Coronary artery (tissue), 2 donors: Measurements from ENCODE around the gene AFMID.

Experiments used
- DNase-seq: peaks from one replicate; pipeline ENCODE4 v3.0.0-alpha.2; 2017; ENCODE audit warnings: low spot score
- H3K27ac ChIP-seq, 2 donors: fragments of 200-600 bp; sonication (generic); one replicate each; pipeline ENCODE4 v1.5.1; 2016 to 2019
- H3K4me3 ChIP-seq: fragments of 200-600 bp; sonication (generic); 2 replicates; pipeline ENCODE4 v1.5.1; 2016; ENCODE audit warnings: mild to moderate bottlenecking, moderate library complexity
- TF ChIP-seq, protein P1 (sequence below): fragments of 200-600 bp; sonication (generic); IDR thresholded peaks from one replicate; pipeline ENCODE4 v1.5.1; 2019; ENCODE audit warnings: antibody characterized with exemption

The AFMID gene

DNA sequence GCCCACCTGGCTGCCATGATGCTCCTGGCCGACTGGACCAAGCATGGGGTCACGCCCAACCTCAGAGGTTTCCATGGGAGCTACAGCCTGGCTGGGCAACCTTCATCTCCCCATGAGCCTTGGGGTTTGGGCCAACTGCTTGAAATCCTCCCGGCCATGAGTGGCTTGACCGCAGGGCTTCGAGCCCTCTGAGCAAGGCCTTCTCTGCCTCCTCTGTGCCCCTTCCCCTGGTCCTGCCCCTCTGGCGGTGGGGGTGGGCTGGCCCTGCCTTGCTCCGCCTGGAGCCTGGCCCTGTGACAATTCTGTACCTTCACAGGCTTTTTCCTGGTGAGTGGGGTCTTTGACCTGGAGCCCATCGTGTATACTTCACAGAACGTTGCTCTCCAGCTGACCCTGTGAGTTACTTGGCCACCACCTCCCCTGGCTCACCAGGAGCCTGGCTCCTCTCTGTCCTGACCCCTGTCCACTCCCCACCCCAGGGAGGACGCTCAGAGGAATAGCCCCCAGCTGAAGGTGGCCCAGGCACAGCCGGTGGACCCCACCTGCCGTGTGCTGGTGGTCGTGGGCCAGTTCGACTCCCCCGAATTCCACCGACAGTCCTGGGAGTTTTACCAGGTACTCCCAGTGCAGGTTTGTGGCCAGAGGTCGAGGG, 18.1 kb downstream of the AFMID start:
- TF ChIP-seq, protein P1, sequence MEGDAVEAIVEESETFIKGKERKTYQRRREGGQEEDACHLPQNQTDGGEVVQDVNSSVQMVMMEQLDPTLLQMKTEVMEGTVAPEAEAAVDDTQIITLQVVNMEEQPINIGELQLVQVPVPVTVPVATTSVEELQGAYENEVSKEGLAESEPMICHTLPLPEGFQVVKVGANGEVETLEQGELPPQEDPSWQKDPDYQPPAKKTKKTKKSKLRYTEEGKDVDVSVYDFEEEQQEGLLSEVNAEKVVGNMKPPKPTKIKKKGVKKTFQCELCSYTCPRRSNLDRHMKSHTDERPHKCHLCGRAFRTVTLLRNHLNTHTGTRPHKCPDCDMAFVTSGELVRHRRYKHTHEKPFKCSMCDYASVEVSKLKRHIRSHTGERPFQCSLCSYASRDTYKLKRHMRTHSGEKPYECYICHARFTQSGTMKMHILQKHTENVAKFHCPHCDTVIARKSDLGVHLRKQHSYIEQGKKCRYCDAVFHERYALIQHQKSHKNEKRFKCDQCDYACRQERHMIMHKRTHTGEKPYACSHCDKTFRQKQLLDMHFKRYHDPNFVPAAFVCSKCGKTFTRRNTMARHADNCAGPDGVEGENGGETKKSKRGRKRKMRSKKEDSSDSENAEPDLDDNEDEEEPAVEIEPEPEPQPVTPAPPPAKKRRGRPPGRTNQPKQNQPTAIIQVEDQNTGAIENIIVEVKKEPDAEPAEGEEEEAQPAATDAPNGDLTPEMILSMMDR, result no peak
- no peak overlapping the region for H3K27ac ChIP-seq

DNA sequence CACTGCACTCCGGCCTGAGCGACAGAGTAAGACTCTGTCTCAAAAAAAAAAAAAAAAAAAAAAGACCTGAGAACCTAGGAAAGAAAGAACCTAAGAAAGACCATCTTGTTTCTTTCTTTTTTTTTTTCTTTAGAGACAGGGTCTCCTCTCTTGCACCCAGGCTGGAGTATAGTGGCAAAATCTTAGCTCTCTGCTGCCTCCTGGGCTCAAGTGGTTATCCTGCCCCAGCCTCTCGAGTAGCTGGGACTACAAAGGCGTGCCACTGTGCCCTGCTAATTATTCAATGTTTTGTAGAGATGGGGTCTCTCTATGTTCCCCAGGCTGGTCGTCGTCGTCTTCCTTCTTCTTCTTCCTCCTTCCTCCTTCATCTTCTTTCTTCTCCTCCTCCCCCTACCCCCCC, 19.1 kb downstream of the AFMID start:
- Histone ChIP-seq H3K27ac (no peak overlapping the region), H3K4me3 (no peak overlapping the region)
- TF ChIP-seq, protein P1, result no peak
- DNase-seq, result no peak

More for the DNA sequence above, 18.1 kb downstream of the AFMID start:
- DNase-seq, result peak; percentile 66
- no peak overlapping the region for H3K4me3 ChIP-seq

DNA sequence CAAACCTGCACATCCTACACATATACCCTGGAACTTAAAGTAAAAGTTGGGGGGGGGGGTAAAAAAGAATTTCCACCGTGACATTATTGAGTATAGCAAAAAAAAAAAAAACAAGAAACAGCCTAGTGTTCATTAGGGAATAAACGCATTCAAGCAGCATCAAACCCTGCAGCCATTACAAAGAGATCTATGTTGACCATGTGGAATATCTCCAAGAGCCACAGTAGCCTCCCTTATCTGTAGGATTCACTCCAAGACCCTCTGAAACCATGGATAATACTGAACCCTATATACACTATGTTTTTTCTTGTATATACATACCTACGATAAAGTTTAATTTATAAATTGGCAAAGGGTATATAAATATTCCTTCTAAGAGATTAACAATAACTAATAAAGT, 21.3 kb downstream of the AFMID start:
- no peak for DNase-seq
- TF ChIP-seq, protein P1, result no peak
- no peak overlapping the region for H3K27ac ChIP-seq
- no peak overlapping the region for H3K4me3 ChIP-seq

DNA sequence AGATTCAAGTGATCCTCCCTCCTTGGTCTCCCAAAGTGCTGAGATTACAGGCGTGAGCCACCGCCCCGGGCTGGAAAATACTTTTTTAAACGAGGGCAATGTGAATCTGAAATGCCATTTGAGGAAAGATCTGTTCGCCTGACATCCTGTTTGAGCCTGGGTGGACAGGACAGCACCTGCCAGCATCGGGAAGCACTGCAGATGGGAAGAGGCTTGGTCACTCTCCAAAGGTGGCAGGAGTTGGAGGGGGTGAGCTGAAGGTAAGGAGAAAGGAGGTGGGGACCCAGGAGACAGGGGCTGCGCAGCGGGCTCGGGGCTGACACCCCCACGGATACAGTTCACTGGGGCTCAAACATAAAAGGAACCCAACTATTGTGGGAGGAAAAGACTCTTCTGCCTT, 22.9 kb downstream of the AFMID start:
- DNase-seq, result peak; percentile 53
- Histone ChIP-seq H3K4me3 (no peak overlapping the region), H3K27ac (no peak overlapping the region)
- TF ChIP-seq, protein P1, result no peak

DNA sequence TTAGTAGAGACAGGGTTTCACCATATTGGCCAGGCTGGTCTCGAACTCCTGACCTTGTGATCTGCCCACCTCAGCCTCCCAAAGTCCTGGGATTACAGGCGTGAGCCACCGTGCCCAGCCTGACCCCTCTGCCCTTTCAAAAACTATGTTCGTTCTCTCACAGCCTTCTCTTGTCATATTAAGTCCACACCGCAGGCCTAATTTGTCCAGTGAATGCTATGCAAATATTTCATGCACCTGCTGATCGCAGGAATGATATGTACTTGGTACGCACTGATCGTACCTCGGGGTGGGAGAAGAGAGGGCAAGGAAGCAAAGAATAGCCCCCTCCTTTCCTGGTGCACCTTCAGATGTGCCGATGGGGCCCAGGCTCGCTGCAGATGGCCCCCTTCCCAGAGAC, 23.9 kb downstream of the AFMID start:
- H3K4me3 ChIP-seq, result no peak overlapping the region
- no peak for DNase-seq
- TF ChIP-seq, protein P1, result no peak
- no peak overlapping the region for H3K27ac ChIP-seq

DNA sequence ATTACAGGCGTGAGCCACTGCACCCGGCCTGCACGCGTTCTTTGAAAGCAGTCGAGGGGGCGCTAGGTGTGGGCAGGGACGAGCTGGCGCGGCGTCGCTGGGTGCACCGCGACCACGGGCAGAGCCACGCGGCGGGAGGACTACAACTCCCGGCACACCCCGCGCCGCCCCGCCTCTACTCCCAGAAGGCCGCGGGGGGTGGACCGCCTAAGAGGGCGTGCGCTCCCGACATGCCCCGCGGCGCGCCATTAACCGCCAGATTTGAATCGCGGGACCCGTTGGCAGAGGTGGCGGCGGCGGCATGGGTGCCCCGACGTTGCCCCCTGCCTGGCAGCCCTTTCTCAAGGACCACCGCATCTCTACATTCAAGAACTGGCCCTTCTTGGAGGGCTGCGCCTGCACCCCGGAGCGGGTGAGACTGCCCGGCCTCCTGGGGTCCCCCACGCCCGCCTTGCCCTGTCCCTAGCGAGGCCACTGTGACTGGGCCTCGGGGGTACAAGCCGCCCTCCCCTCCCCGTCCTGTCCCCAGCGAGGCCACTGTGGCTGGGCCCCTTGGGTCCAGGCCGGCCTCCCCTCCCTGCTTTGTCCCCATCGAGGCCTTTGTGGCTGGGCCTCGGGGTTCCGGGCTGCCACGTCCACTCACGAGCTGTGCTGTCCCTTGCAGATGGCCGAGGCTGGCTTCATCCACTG, 27.0 kb downstream of the AFMID start, which contains the start of gene BIRC5:
BIRC5 (plus strand) TSS at position 238 of the 690 bp plus-strand sequence; CDS start at position 302, 64 bp downstream.
- Histone ChIP-seq H3K27ac (no peak within 1 kb of the TSS), H3K4me3 (peak within 1 kb of the TSS; percentile 67)
- DNase-seq, result peak; percentile 86
- TF ChIP-seq, protein P1, result no peak

DNA sequence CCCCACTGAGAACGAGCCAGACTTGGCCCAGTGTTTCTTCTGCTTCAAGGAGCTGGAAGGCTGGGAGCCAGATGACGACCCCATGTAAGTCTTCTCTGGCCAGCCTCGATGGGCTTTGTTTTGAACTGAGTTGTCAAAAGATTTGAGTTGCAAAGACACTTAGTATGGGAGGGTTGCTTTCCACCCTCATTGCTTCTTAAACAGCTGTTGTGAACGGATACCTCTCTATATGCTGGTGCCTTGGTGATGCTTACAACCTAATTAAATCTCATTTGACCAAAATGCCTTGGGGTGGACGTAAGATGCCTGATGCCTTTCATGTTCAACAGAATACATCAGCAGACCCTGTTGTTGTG, 27.5 kb downstream of the AFMID start:
- TF ChIP-seq, protein P1, result no peak
- H3K4me3 ChIP-seq, result peak overlapping the region; percentile 67
- H3K27ac ChIP-seq, result no peak overlapping the region

More for the DNA sequence above, 27.5 kb downstream of the AFMID start:
- no peak for DNase-seq
